DOHH2 (cell line): ENCODE measurements around the gene TMEM208.

Experiments
- H3F3A ChIP-seq: fragments of 200-600 bp; sonication (generic), shearing (Covaris generic); 2 replicates; pipeline ENCODE4 v1.6.0; 2016; ENCODE audit warnings: antibody characterized with exemption, mild to moderate bottlenecking; ENCODE audit not compliant: control insufficient read depth, insufficient read depth
- H3K27ac ChIP-seq: fragments of 200-600 bp; sonication (generic); 2 replicates; pipeline ENCODE4 v1.5.1; 2014; ENCODE audit warnings: low read depth, mild to moderate bottlenecking, low read length, moderate library complexity
- H3K27me3 ChIP-seq: fragments of 200-600 bp; sonication (generic); 2 replicates; pipeline ENCODE4 v1.6.1; 2014; ENCODE audit warnings: mild to moderate bottlenecking, low read length, mixed read lengths; ENCODE audit not compliant: control insufficient read depth
- H3K36me3 ChIP-seq: fragments of 200-600 bp; sonication (generic); 2 replicates; pipeline ENCODE4 v1.6.1; 2014; ENCODE audit warnings: mild to moderate bottlenecking, low read length, moderate library complexity, mixed read lengths; ENCODE audit not compliant: control insufficient read depth
- H3K4me1 ChIP-seq: fragments of 200-600 bp; sonication (generic); 2 replicates; pipeline ENCODE4 v1.6.1; 2014; ENCODE audit warnings: mild to moderate bottlenecking, low read length, mixed read lengths; ENCODE audit not compliant: control insufficient read depth
- H3K4me2 ChIP-seq: fragments of 200-600 bp; sonication (generic); 2 replicates; pipeline ENCODE4 v1.6.0; 2014; ENCODE audit warnings: mild to moderate bottlenecking, low read length, moderate library complexity
- H3K4me3 ChIP-seq: fragments of 200-600 bp; sonication (generic); 2 replicates; pipeline ENCODE4 v1.5.1; 2014; ENCODE audit warnings: mild to moderate bottlenecking, low read length, mixed read lengths
- H3K79me2 ChIP-seq: fragments of 200-600 bp; sonication (generic); 2 replicates; pipeline ENCODE4 v1.6.1; 2014; ENCODE audit warnings: mild to moderate bottlenecking, low read length, mixed read lengths; ENCODE audit not compliant: control insufficient read depth
- H3K9me2 ChIP-seq: fragments of 200-600 bp; sonication (generic); replicated peaks from 2 replicates; pipeline ENCODE4 v1.6.1; 2014; ENCODE audit warnings: mild to moderate bottlenecking, low read length, mixed read lengths; ENCODE audit not compliant: control insufficient read depth
- H3K9me3 ChIP-seq: fragments of 200-600 bp; sonication (generic); 2 replicates; pipeline ENCODE4 v1.6.1; 2014; ENCODE audit warnings: antibody characterized with exemption, low read length, mixed read lengths; ENCODE audit not compliant: control insufficient read depth, insufficient read depth
- H4K20me1 ChIP-seq: fragments of 200-600 bp; sonication (generic); 2 replicates; pipeline ENCODE4 v1.6.0; 2014; ENCODE audit warnings: low read depth, mild to moderate bottlenecking, antibody characterized with exemption, low read length, moderate library complexity; ENCODE audit not compliant: control insufficient read depth, insufficient read depth
- EZH2phosphoT487 ChIP-seq: fragments of 200-600 bp; sonication (generic); IDR thresholded peaks from 2 replicates; pipeline ENCODE4 v1.6.1; 2017; ENCODE audit warnings: borderline replicate concordance, mild to moderate bottlenecking, antibody characterized with exemption, low read length, moderate library complexity, mixed read lengths
- TF ChIP-seq, protein P1 (sequence below): fragments of 200-600 bp; sonication (generic); IDR thresholded peaks from one replicate; pipeline ENCODE4 v1.5.1; 2014; ENCODE audit warnings: antibody characterized with exemption, mild to moderate bottlenecking, low read depth, low read length; ENCODE audit not compliant: poor library complexity, severe bottlenecking

The TMEM208 gene

DNA sequence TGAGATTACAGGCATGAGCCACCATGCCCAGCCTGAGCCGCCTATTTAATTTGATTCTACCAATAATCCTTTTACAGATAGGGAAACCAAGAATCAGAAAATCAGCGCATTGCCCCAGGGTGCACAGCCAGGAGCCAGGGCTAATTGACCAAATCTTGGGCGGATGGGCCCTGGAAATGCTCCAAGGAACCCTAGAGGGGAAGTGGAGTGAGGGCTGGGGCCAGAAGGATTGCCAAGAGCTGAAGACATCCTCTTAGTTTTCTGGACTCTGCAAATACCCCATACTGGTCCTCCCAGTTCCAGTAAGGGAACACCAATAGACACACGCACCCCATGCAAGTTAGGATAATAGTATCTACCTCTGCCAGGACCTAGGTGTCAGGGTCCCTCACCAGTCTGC is 16.6 kb downstream of the TMEM208 start:
- peaks cover 7% of the 10 kb centered on the region for H3F3A ChIP-seq
- peaks cover 8% of the 10 kb centered on the region for H3K27me3 ChIP-seq
- peaks cover 39% of the 10 kb centered on the region for H3K4me1 ChIP-seq
- H3K27ac ChIP-seq, result no peak overlapping the region
- TF ChIP-seq, protein P1, sequence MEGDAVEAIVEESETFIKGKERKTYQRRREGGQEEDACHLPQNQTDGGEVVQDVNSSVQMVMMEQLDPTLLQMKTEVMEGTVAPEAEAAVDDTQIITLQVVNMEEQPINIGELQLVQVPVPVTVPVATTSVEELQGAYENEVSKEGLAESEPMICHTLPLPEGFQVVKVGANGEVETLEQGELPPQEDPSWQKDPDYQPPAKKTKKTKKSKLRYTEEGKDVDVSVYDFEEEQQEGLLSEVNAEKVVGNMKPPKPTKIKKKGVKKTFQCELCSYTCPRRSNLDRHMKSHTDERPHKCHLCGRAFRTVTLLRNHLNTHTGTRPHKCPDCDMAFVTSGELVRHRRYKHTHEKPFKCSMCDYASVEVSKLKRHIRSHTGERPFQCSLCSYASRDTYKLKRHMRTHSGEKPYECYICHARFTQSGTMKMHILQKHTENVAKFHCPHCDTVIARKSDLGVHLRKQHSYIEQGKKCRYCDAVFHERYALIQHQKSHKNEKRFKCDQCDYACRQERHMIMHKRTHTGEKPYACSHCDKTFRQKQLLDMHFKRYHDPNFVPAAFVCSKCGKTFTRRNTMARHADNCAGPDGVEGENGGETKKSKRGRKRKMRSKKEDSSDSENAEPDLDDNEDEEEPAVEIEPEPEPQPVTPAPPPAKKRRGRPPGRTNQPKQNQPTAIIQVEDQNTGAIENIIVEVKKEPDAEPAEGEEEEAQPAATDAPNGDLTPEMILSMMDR, result no peak
- no peak for TF ChIP-seq EZH2phosphoT487
- H3K9me2 ChIP-seq, result no peaks in the 10 kb centered on the region
- peak overlapping the region; percentile 80 for H3K4me2 ChIP-seq
- no peaks in the 10 kb centered on the region for H3K9me3 ChIP-seq
- peaks cover 8% of the 10 kb centered on the region for H3K79me2 ChIP-seq
- H3K4me3 ChIP-seq, result no peak overlapping the region
- peaks cover 3% of the 10 kb centered on the region; the same call in 1 of the 2 replicates for H4K20me1 ChIP-seq
- H3K36me3 ChIP-seq, result no peaks in the 10 kb centered on the region

DNA sequence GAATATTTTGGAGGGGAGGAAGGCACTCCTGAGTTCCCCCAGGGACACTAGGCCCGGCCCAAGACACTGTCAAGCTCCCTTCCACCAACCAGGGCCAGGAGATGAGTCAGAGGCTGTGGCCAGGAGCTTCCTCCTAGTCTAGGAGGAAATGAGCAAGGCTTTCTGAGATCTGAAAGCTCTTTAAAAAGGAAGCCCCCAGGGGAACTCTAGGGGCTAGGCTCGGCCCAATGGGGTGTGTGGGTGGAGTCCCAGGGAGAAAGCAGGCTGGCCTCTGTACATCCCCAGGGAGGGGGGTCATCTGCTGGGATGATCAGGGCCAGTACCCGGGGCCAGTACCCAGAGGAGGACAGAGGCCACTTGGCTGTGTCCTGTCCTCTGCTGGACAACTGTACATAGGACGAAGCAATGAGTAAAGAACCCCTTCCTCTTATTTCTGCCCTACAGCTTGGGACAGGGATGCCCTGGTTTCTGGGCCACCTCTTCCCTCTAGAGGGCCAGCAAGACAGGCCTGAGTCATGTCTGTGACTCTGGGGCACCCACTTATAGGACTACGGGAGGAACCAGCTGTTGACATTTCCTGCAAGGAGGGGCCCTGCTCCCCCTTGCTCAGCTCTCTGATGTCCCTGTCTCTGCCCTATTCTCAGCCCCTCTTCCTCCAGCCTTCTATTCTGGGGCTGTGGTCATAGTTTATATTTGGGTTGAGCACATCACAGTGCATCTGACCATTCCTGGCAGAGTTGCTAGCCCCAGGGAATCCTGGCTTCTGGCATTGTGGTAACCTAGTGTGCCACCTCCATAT is 17.7 kb downstream of the TMEM208 start:
- no peaks in the 10 kb centered on the region for H3K36me3 ChIP-seq
- H4K20me1 ChIP-seq, result peaks cover 3% of the 10 kb centered on the region; the same call in 1 of the 2 replicates
- no peaks in the 10 kb centered on the region for H3K9me3 ChIP-seq
- H3K27ac ChIP-seq, result peak overlapping the region; percentile 55
- H3K4me1 ChIP-seq, result peaks cover 49% of the 10 kb centered on the region
- no peaks in the 10 kb centered on the region for H3K9me2 ChIP-seq
- TF ChIP-seq, protein P1, result no peak
- no peak for TF ChIP-seq EZH2phosphoT487
- H3K4me3 ChIP-seq, result peak overlapping the region; percentile 92
- H3K27me3 ChIP-seq, result peaks cover 18% of the 10 kb centered on the region
- H3K79me2 ChIP-seq, result peaks cover 8% of the 10 kb centered on the region
- peak overlapping the region; percentile 80 for H3K4me2 ChIP-seq
- H3F3A ChIP-seq, result peaks cover 7% of the 10 kb centered on the region

DNA sequence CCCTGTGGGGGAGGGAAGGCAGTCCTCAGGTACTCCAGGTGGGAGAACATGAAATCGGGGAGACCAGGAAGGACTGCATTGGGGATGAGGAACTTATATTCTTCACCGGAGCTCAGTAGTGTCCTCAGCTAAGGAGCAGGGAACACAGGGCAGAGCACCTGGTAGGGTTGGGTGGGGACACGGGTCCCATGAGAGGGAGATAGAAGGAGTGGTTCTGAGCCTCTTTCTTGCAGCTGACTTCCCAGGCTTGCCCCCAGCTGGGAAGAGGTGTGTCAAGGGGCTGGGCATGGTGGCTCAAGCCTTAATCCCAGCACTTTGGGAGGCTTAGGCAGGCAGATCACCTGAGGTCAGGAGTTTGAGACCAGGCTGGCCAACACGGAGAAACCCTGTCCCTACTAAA is 18.3 kb downstream of the TMEM208 start:
- Histone ChIP-seq H3K4me2 (peak overlapping the region; percentile 80), H3K36me3 (no peaks in the 10 kb centered on the region), H3K4me3 (peak overlapping the region; percentile 92), H4K20me1 (peaks cover 3% of the 10 kb centered on the region; the same call in 1 of the 2 replicates), H3F3A (peaks cover 7% of the 10 kb centered on the region), H3K9me3 (no peaks in the 10 kb centered on the region), H3K4me1 (peaks cover 50% of the 10 kb centered on the region), H3K9me2 (no peaks in the 10 kb centered on the region), H3K79me2 (peaks cover 8% of the 10 kb centered on the region), H3K27ac (peak overlapping the region; percentile 55), H3K27me3 (peaks cover 24% of the 10 kb centered on the region)
- TF ChIP-seq, protein P1, result no peak
- TF ChIP-seq EZH2phosphoT487, result no peak
